ENCODE results near the gene TBC1D21. TPM values are rescaled to one million over a fixed set of nuclear protein-coding genes. Genes with fewer than 3 reads are reported as not detected.

TBC1D21 gene
- total and polyA plus RNA-seq, 2 of the 8 experiments (the other 6 are each of a cell fraction or from before 2014, with no cell fraction given), result not detected

DNA sequence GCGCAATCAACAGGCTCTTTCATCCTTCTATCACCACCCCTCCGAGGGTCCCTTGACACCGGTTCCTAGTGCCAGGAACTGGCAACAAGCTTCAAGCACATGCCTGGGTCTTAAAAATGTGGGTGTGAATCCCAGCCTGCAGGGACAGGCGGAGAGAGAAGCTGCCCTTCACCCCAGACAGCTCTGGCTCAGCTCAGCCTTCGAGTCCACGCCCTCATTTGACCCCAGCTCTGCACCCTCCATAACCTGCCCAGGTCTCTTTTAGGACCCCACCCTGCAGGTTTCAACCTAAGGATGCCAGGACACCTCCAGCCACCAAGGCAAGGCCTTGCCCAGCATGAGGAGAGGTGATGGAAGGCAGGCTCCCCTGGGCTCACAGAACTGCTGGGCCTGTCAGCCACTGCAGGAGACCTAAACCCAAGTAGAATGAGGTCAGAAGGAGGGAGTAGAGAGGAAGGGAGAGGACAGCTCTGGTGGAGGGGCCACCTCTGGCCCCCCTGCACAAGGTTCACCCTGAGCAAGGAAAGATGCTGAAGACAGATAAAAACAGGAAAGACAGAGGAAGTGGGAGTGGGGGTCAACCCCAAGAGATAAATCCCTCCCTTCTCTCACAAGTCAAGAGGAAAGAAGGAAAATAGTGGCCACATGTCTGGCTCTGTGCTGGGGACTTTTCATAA, 50.3 kb downstream of the TBC1D21 start:
- no peak overlapping the region for H3K27ac ChIP-seq (ENCODE audit: low read depth, low read length)
- CTCF ChIA-PET (ENCODE audit: partially characterized antibody), result interaction anchor here (0.8 to 4.8 kb wide), 15 partner anchors 10 to 173 kb away, joined by 3 to 25 read pairs (median 6); partner anchors contain the start of gene TBC1D21
- no peak overlapping the region for H3K14ac ChIP-seq (ENCODE audit: insufficient read length)
- whole genome bisulfite sequencing, 2 experiments (ENCODE audit: extremely low coverage in 1 of 2, insufficient coverage in 1 of 2, insufficient read length in 1 of 2, insufficient replicate concordance in 2 of 2, low coverage in 1 of 2, low lambda C conversion rate in 2 of 2, missing lambda C conversion rate in 1 of 2), result 74% methylated on average over 6 of the region's 6 CpGs; no CpG with 5 or more reads in 1 of the 2 experiments
- peaks cover 0 to 5% (median 0%) of the 10 kb centered on the region in 4 experiments; a peak in 1 of 8 replicates for H3K36me3 ChIP-seq (ENCODE audit: control insufficient read depth in 2 of 4, insufficient read depth in 4 of 4, low read length in 3 of 4)
- H4K8ac ChIP-seq (ENCODE audit: extremely low read depth, insufficient read depth, low read length), result no peak overlapping the region
- no peak overlapping the region for H4K5ac ChIP-seq (ENCODE audit: insufficient read length, low read depth, low read length)
- peaks cover 0 to 3% of the 10 kb centered on the region in 2 experiments for H4K20me1 ChIP-seq (replicated peaks in 1 of 2; ENCODE audit: control insufficient read depth in 1 of 2, insufficient read depth in 2 of 2, low read length in 2 of 2)
- peak overlapping the region; percentile 58 for H4K91ac ChIP-seq (replicated peaks; ENCODE audit: insufficient read length, low read length)
- H2BK5ac ChIP-seq (ENCODE audit: low read depth, low read length), result peak overlapping the region; percentile 77; the same call in 1 of the 2 replicates
- FAIRE-seq (no peak), DNase-seq (ENCODE audit: low read depth in 1 of 2, low spot score in 2 of 2) (no peak)
- H2AFZ ChIP-seq (ENCODE audit: low read length), result no peak overlapping the region
- peak overlapping the region; percentile 83; the same call in 1 of the 2 replicates for H3K18ac ChIP-seq (ENCODE audit: extremely low read depth, low read length)
- H2BK20ac ChIP-seq (ENCODE audit: low read length), result peak overlapping the region; percentile 80
- no peak overlapping the region; a peak in 1 of 8 replicates for H3K4me3 ChIP-seq (ENCODE audit: extremely low read depth in 1 of 4, insufficient read depth in 2 of 4, low read depth in 3 of 4, low read length in 4 of 4)
- H2BK12ac ChIP-seq (ENCODE audit: low read depth, low read length), result peak overlapping the region; percentile 68; the same call in 1 of the 2 replicates
- peak overlapping the region in 1 of 2 experiments; percentile 87; a peak in 2 of 4 replicates for H3K4me2 ChIP-seq (ENCODE audit: insufficient read depth in 1 of 2, low read depth in 2 of 2, low read length in 2 of 2)
- peaks cover 0 to 6% (median 2%) of the 10 kb centered on the region in 4 experiments; a peak in 3 of 7 replicates for H3K27me3 ChIP-seq (replicated peaks in 1 of 4; ENCODE audit: control insufficient read depth in 3 of 4, extremely low read depth in 1 of 4, insufficient read depth in 3 of 4, low read length in 3 of 4)
- H3K9ac ChIP-seq (replicated peaks in 1 of 4; ENCODE audit: extremely low read depth in 1 of 4, low read depth in 3 of 4, low read length in 3 of 4), result no peak overlapping the region
- POLR2A ChIA-PET (ENCODE audit: partially characterized antibody), result interaction anchor here (0.6 to 1.7 kb wide), 4 partner anchors 12 to 198 kb away, joined by 3 to 8 read pairs (median 3); no protein-coding TSS in a partner anchor
- H2BK120ac ChIP-seq (replicated peaks; ENCODE audit: low read depth, low read length), result peak overlapping the region; percentile 44
- peak overlapping the region; percentile 83 for H2BK15ac ChIP-seq (ENCODE audit: low read length)
- peak overlapping the region; percentile 56; the same call in 1 of the 2 replicates for H2AK5ac ChIP-seq (ENCODE audit: low read depth, low read length)
- H3K23me2 ChIP-seq (ENCODE audit: low read depth, low read length), result peaks cover 14% of the 10 kb centered on the region
- H3K79me1 ChIP-seq (ENCODE audit: low read depth, low read length), result peaks cover 2% of the 10 kb centered on the region; the same call in 1 of the 2 replicates
- no peaks in the 10 kb centered on the region for H3K79me2 ChIP-seq (ENCODE audit: control insufficient read depth in 1 of 2, insufficient read depth in 2 of 2, low read length in 2 of 2)
- no peak overlapping the region for H3K23ac ChIP-seq (ENCODE audit: insufficient read length)
- peak overlapping the region; percentile 46 for H3K4ac ChIP-seq (replicated peaks; ENCODE audit: insufficient read length, low read depth, low read length)
- no peaks in the 10 kb centered on the region for H3K9me3 ChIP-seq (ENCODE audit: insufficient read depth in 2 of 2, low read depth in 1 of 2, low read length in 1 of 2)
- H3K56ac ChIP-seq (replicated peaks; ENCODE audit: insufficient read length, low read depth, low read length), result no peak overlapping the region
- no peak for TF ChIP-seq KDM1A (IDR thresholded peaks at IDR 0.05; ENCODE audit: borderline replicate concordance, low read length)
- TF ChIP-seq, protein P1, sequence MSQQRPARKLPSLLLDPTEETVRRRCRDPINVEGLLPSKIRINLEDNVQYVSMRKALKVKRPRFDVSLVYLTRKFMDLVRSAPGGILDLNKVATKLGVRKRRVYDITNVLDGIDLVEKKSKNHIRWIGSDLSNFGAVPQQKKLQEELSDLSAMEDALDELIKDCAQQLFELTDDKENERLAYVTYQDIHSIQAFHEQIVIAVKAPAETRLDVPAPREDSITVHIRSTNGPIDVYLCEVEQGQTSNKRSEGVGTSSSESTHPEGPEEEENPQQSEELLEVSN (IDR thresholded peaks at IDR 0.05), result peak; percentile 37; the same call in 1 of the 2 replicates
- TF ChIP-seq, protein P2, sequence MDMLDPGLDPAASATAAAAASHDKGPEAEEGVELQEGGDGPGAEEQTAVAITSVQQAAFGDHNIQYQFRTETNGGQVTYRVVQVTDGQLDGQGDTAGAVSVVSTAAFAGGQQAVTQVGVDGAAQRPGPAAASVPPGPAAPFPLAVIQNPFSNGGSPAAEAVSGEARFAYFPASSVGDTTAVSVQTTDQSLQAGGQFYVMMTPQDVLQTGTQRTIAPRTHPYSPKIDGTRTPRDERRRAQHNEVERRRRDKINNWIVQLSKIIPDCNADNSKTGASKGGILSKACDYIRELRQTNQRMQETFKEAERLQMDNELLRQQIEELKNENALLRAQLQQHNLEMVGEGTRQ (IDR thresholded peaks at IDR 0.05; ENCODE audit: low read length), result no peak
- peaks cover 0 to 51% (median 37%) of the 10 kb centered on the region in 4 experiments; a peak in 6 of 7 replicates for H3K4me1 ChIP-seq (replicated peaks in 1 of 4; ENCODE audit: control insufficient read depth in 3 of 4, insufficient read depth in 4 of 4, low read length in 3 of 4)

Measured in H1 (cell line).